Measurements from ENCODE around the gene SLC25A48. TPM values are rescaled to one million over a fixed set of nuclear protein-coding genes. Genes with fewer than 3 reads are reported as not detected.

The SLC25A48 gene
- total RNA-seq, 1 experiment from 2014 or later = not detected

GRCh38 chr5:135829179-135829578 is 5.3 kb upstream of the SLC25A48 start:
- TF ChIP-seq EZH2 (IDR thresholded peaks at IDR 0.05; ENCODE audit: borderline replicate concordance, low read depth, low read length, poor library complexity, severe bottlenecking) (no peak), CTCF (conservative IDR thresholded peaks at IDR 0.05; ENCODE audit: low read depth, low read length) (no peak)
- POLR2A ChIA-PET (ENCODE audit: low non-redundant PET) = no interaction called here
- Histone ChIP-seq H3K9me3 (ENCODE audit: low read depth, low read length, poor library complexity, severe bottlenecking) (no peaks in the 10 kb centered on the region), H3K27ac (ENCODE audit: low read depth, low read length, poor library complexity, severe bottlenecking) (no peak overlapping the region), H3K36me3 (ENCODE audit: insufficient read depth, low read length, poor library complexity, severe bottlenecking) (no peaks in the 10 kb centered on the region), H3K4me1 (ENCODE audit: insufficient read depth, low read length, poor library complexity, severe bottlenecking) (no peaks in the 10 kb centered on the region), H3K4me3 (ENCODE audit: low read depth, low read length, poor library complexity, severe bottlenecking) (no peak overlapping the region), H3K27me3 (replicated peaks; ENCODE audit: insufficient read depth, low read depth, low read length, poor library complexity) (peaks cover 30% of the 10 kb centered on the region)
- CTCF ChIA-PET = interaction anchor here (1.2 kb wide), 1 partner anchor 268 kb away, joined by 3 read pairs; no protein-coding TSS in a partner anchor
- intact Hi-C loops (cut with micrococcal nuclease; ENCODE audit: unreplicated experiment) = no loop called here
- no TSS peak for BruUV-seq (replicated peaks)
- DNase-seq (ENCODE audit: low spot score) = no peak

- no peaks in the 10 kb centered on the region for H3K36me3 ChIP-seq (ENCODE audit: insufficient read depth, low read length, poor library complexity, severe bottlenecking)
- BruUV-seq (replicated peaks) = no TSS peak
- peak; percentile 93 for TF ChIP-seq CTCF (conservative IDR thresholded peaks at IDR 0.05; ENCODE audit: low read depth, low read length)
- TF ChIP-seq EZH2 (IDR thresholded peaks at IDR 0.05; ENCODE audit: borderline replicate concordance, low read depth, low read length, poor library complexity, severe bottlenecking) = no peak
- intact Hi-C loops (cut with micrococcal nuclease; ENCODE audit: unreplicated experiment) = loop anchor here (1.0 to 5.0 kb wide), 3 partner anchors 88 to 367 kb away; no protein-coding TSS in a partner anchor
- DNase-seq (ENCODE audit: low spot score) = peak; percentile 84
- H3K27ac ChIP-seq (ENCODE audit: low read depth, low read length, poor library complexity, severe bottlenecking) = no peak overlapping the region
- no peak overlapping the region for H3K4me3 ChIP-seq (ENCODE audit: low read depth, low read length, poor library complexity, severe bottlenecking)
- H3K27me3 ChIP-seq (replicated peaks; ENCODE audit: insufficient read depth, low read depth, low read length, poor library complexity) = peaks cover 36% of the 10 kb centered on the region
- POLR2A ChIA-PET (ENCODE audit: low non-redundant PET) = interaction anchor here (0.6 kb wide), 1 partner anchor 1490 kb away, joined by 12 read pairs; no protein-coding TSS in a partner anchor
- H3K9me3 ChIP-seq (ENCODE audit: low read depth, low read length, poor library complexity, severe bottlenecking) = no peaks in the 10 kb centered on the region
- no peaks in the 10 kb centered on the region for H3K4me1 ChIP-seq (ENCODE audit: insufficient read depth, low read length, poor library complexity, severe bottlenecking)
- CTCF ChIA-PET = interaction anchor here (0.9 to 2.0 kb wide), 6 partner anchors 246 to 367 kb away, joined by 3 to 15 read pairs (median 4); no protein-coding TSS in a partner anchor
Observed at GRCh38 chr5:135829681-135830383, 4.6 kb upstream of the SLC25A48 start.

- intact Hi-C loops (cut with micrococcal nuclease; ENCODE audit: unreplicated experiment) = loop anchor here (1.0 to 5.0 kb wide), 3 partner anchors 88 to 368 kb away; no protein-coding TSS in a partner anchor
- ChIA-PET POLR2A (ENCODE audit: low non-redundant PET) (interaction anchor here (0.6 kb wide), 1 partner anchor 1489 kb away, joined by 12 read pairs; no protein-coding TSS in a partner anchor), CTCF (interaction anchor here (0.6 to 2.0 kb wide), 7 partner anchors 246 to 368 kb away, joined by 3 to 15 read pairs (median 4); no protein-coding TSS in a partner anchor)
- H3K9me3 ChIP-seq (ENCODE audit: low read depth, low read length, poor library complexity, severe bottlenecking) = no peaks in the 10 kb centered on the region
- peaks cover 41% of the 10 kb centered on the region for H3K27me3 ChIP-seq (replicated peaks; ENCODE audit: insufficient read depth, low read depth, low read length, poor library complexity)
- DNase-seq (ENCODE audit: low spot score) = no peak
- no peak overlapping the region for H3K4me3 ChIP-seq (ENCODE audit: low read depth, low read length, poor library complexity, severe bottlenecking)
- no peaks in the 10 kb centered on the region for H3K4me1 ChIP-seq (ENCODE audit: insufficient read depth, low read length, poor library complexity, severe bottlenecking)
- no peaks in the 10 kb centered on the region for H3K36me3 ChIP-seq (ENCODE audit: insufficient read depth, low read length, poor library complexity, severe bottlenecking)
- TF ChIP-seq CTCF (conservative IDR thresholded peaks at IDR 0.05; ENCODE audit: low read depth, low read length) = no peak
- no peak for TF ChIP-seq EZH2 (IDR thresholded peaks at IDR 0.05; ENCODE audit: borderline replicate concordance, low read depth, low read length, poor library complexity, severe bottlenecking)
- BruUV-seq (replicated peaks) = no TSS peak
- H3K27ac ChIP-seq (ENCODE audit: low read depth, low read length, poor library complexity, severe bottlenecking) = no peak overlapping the region
Observed at GRCh38 chr5:135830384-135830700, 4.1 kb upstream of the SLC25A48 start.

Data from A673 (cell line).